ENCODE results near the gene DBNDD2. TPM values are rescaled to one million over a fixed set of nuclear protein-coding genes. Genes with fewer than 3 reads are reported as not detected.

DBNDD2 gene
- total RNA-seq (2014; rRNA removed; shearing (Covaris generic)), result 12.5 and 23.4 TPM in 2 replicates

GRCh38 chr20:45407783-45408645 is at the start of gene DBNDD2:
Gene DBNDD2, plus strand, starts transcription at chr20:45408289. Its CDS starts 179 bp downstream, at chr20:45408468.
- no peak for DNase-seq
- H3K36me3 ChIP-seq (replicated peaks; ENCODE audit: control insufficient read depth, insufficient read depth, low read length), result peaks cover 12% of the 10 kb centered on the region
- H3K4me3 ChIP-seq (ENCODE audit: insufficient read depth, low read depth, low read length), result peak within 1 kb of the TSS; percentile 85
- H3K27me3 ChIP-seq (ENCODE audit: control insufficient read depth, insufficient read depth, low read length), result peaks cover 32% of the 10 kb centered on the region

- DNase-seq, result no peak
- no peaks in the 10 kb centered on the region for H3K36me3 ChIP-seq (replicated peaks; ENCODE audit: control insufficient read depth, insufficient read depth, low read length)
- H3K27me3 ChIP-seq (ENCODE audit: control insufficient read depth, insufficient read depth, low read length), result no peaks in the 10 kb centered on the region
- H3K4me3 ChIP-seq (ENCODE audit: insufficient read depth, low read depth, low read length), result no peak overlapping the region
These were observed 49.1 kb upstream of the DBNDD2 start for GRCh38 chr20:45359069-45359405.

GRCh38 chr20:45359406-45360148 is 48.5 kb upstream of the DBNDD2 start:
- DNase-seq, result no peak
- no peak overlapping the region for H3K4me3 ChIP-seq (ENCODE audit: insufficient read depth, low read depth, low read length)
- H3K36me3 ChIP-seq (replicated peaks; ENCODE audit: control insufficient read depth, insufficient read depth, low read length), result no peaks in the 10 kb centered on the region
- H3K27me3 ChIP-seq (ENCODE audit: control insufficient read depth, insufficient read depth, low read length), result no peaks in the 10 kb centered on the region

- DNase-seq, result no peak
These were observed 46.3 kb upstream of the DBNDD2 start for GRCh38 chr20:45361793-45362192.

GRCh38 chr20:45362804-45363610 is 45.1 kb upstream of the DBNDD2 start, which contains the start of gene SYS1:
Gene SYS1, plus strand, starts transcription at chr20:45363156. Its CDS starts 376 bp downstream, at chr20:45363532.
- peak; percentile 98 for DNase-seq
- Histone ChIP-seq H3K27me3 (ENCODE audit: control insufficient read depth, insufficient read depth, low read length) (no peaks in the 10 kb centered on the region), H3K4me3 (ENCODE audit: insufficient read depth, low read depth, low read length) (peak within 1 kb of the TSS; percentile 81), H3K36me3 (replicated peaks; ENCODE audit: control insufficient read depth, insufficient read depth, low read length) (peaks cover 2% of the 10 kb centered on the region; the same call in 1 of the 2 replicates)

More at GRCh38 chr20:45361793-45362192, 46.3 kb upstream of the DBNDD2 start:
- Histone ChIP-seq H3K4me3 (ENCODE audit: insufficient read depth, low read depth, low read length) (no peak overlapping the region), H3K36me3 (replicated peaks; ENCODE audit: control insufficient read depth, insufficient read depth, low read length) (peaks cover 2% of the 10 kb centered on the region; the same call in 1 of the 2 replicates), H3K27me3 (ENCODE audit: control insufficient read depth, insufficient read depth, low read length) (no peaks in the 10 kb centered on the region)

GRCh38 chr20:45363611-45364492 is 44.2 kb upstream of the DBNDD2 start:
- H3K27me3 ChIP-seq (ENCODE audit: control insufficient read depth, insufficient read depth, low read length), result no peaks in the 10 kb centered on the region
- DNase-seq, result peak; percentile 8
- H3K36me3 ChIP-seq (replicated peaks; ENCODE audit: control insufficient read depth, insufficient read depth, low read length), result peaks cover 2% of the 10 kb centered on the region; the same call in 1 of the 2 replicates
- H3K4me3 ChIP-seq (ENCODE audit: insufficient read depth, low read depth, low read length), result peak overlapping the region; percentile 81

- Histone ChIP-seq H3K27me3 (ENCODE audit: control insufficient read depth, insufficient read depth, low read length) (no peaks in the 10 kb centered on the region), H3K4me3 (ENCODE audit: insufficient read depth, low read depth, low read length) (no peak overlapping the region), H3K36me3 (replicated peaks; ENCODE audit: control insufficient read depth, insufficient read depth, low read length) (peaks cover 2% of the 10 kb centered on the region; the same call in 1 of the 2 replicates)
- peak; percentile 5 for DNase-seq
These were observed 42.6 kb upstream of the DBNDD2 start for GRCh38 chr20:45365444-45365970.

- Histone ChIP-seq H3K36me3 (replicated peaks; ENCODE audit: control insufficient read depth, insufficient read depth, low read length) (peaks cover 2% of the 10 kb centered on the region; the same call in 1 of the 2 replicates), H3K4me3 (ENCODE audit: insufficient read depth, low read depth, low read length) (no peak overlapping the region), H3K27me3 (ENCODE audit: control insufficient read depth, insufficient read depth, low read length) (no peaks in the 10 kb centered on the region)
- DNase-seq, result no peak
These were observed 41.9 kb upstream of the DBNDD2 start for GRCh38 chr20:45366192-45366591.

GRCh38 chr20:45366631-45367030 is 41.5 kb upstream of the DBNDD2 start:
- peaks cover 2% of the 10 kb centered on the region; the same call in 1 of the 2 replicates for H3K36me3 ChIP-seq (replicated peaks; ENCODE audit: control insufficient read depth, insufficient read depth, low read length)
- no peak overlapping the region for H3K4me3 ChIP-seq (ENCODE audit: insufficient read depth, low read depth, low read length)
- no peak for DNase-seq
- H3K27me3 ChIP-seq (ENCODE audit: control insufficient read depth, insufficient read depth, low read length), result no peaks in the 10 kb centered on the region

GRCh38 chr20:45367126-45367525 is 41.0 kb upstream of the DBNDD2 start:
- Histone ChIP-seq H3K4me3 (ENCODE audit: insufficient read depth, low read depth, low read length) (no peak overlapping the region), H3K36me3 (replicated peaks; ENCODE audit: control insufficient read depth, insufficient read depth, low read length) (peaks cover 2% of the 10 kb centered on the region; the same call in 1 of the 2 replicates), H3K27me3 (ENCODE audit: control insufficient read depth, insufficient read depth, low read length) (no peaks in the 10 kb centered on the region)
- DNase-seq, result no peak

- DNase-seq, result no peak
- no peak overlapping the region for H3K4me3 ChIP-seq (ENCODE audit: insufficient read depth, low read depth, low read length)
- H3K27me3 ChIP-seq (ENCODE audit: control insufficient read depth, insufficient read depth, low read length), result peaks cover 7% of the 10 kb centered on the region
- H3K36me3 ChIP-seq (replicated peaks; ENCODE audit: control insufficient read depth, insufficient read depth, low read length), result peaks cover 2% of the 10 kb centered on the region; the same call in 1 of the 2 replicates
These were observed 39.7 kb upstream of the DBNDD2 start for GRCh38 chr20:45368221-45368980.

GRCh38 chr20:45370571-45371160 is 37.4 kb upstream of the DBNDD2 start:
- no peak for DNase-seq
- no peak overlapping the region for H3K4me3 ChIP-seq (ENCODE audit: insufficient read depth, low read depth, low read length)
- peaks cover under 1% of the 10 kb centered on the region; the same call in 1 of the 2 replicates for H3K36me3 ChIP-seq (replicated peaks; ENCODE audit: control insufficient read depth, insufficient read depth, low read length)
- H3K27me3 ChIP-seq (ENCODE audit: control insufficient read depth, insufficient read depth, low read length), result peaks cover 8% of the 10 kb centered on the region

All from H7 (cell line).